ENCODE results near the gene PSMA6. TPM values are rescaled to one million over a fixed set of nuclear protein-coding genes. Genes with fewer than 3 reads are reported as not detected.

The PSMA6 gene
- total RNA-seq, 4 donors from 2014 or later: 70.5 to 143 (median 112) TPM

DNA sequence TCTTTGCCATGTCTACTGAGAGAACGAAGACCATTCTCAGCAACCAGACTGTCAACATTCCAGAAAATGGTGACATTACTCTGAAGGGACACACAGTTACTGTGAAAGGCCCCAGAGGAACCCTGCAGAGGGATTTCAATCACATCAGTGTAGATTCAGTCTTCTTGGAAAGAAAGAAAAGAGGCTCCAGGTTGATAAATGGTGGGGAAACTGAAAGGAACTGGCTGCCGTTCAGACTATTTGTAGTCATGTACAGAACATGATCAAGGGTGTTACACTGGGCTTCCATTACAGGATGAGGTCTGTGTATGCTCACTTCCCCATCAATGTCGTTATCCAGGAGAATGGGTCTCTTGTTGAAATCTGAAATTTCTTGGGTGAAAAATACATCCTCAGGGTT lies 29.7 kb upstream of the PSMA6 start:
- WGBS: 91% methylated on average over 3 of the region's 3 CpGs
- TF ChIP-seq POLR2AphosphoS5 (IDR thresholded peaks at IDR 0.05) (no peak), POLR2A (IDR thresholded peaks at IDR 0.05; ENCODE audit: low read depth) (no peak), EP300 (IDR thresholded peaks at IDR 0.05) (no peak)
- TF ChIP-seq, protein P1, sequence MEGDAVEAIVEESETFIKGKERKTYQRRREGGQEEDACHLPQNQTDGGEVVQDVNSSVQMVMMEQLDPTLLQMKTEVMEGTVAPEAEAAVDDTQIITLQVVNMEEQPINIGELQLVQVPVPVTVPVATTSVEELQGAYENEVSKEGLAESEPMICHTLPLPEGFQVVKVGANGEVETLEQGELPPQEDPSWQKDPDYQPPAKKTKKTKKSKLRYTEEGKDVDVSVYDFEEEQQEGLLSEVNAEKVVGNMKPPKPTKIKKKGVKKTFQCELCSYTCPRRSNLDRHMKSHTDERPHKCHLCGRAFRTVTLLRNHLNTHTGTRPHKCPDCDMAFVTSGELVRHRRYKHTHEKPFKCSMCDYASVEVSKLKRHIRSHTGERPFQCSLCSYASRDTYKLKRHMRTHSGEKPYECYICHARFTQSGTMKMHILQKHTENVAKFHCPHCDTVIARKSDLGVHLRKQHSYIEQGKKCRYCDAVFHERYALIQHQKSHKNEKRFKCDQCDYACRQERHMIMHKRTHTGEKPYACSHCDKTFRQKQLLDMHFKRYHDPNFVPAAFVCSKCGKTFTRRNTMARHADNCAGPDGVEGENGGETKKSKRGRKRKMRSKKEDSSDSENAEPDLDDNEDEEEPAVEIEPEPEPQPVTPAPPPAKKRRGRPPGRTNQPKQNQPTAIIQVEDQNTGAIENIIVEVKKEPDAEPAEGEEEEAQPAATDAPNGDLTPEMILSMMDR (IDR thresholded peaks at IDR 0.05): no peak
- intact Hi-C loops (cut with DNase I): no loop called here

GRCh38 chr14:35268946-35269345 lies 23.2 kb upstream of the PSMA6 start:
- H3K4me3 ChIP-seq: no peak overlapping the region
- no peak for TF ChIP-seq POLR2A (IDR thresholded peaks at IDR 0.05; ENCODE audit: low read depth)
- no peak for TF ChIP-seq EP300 (IDR thresholded peaks at IDR 0.05)
- TF ChIP-seq, protein P1 (IDR thresholded peaks at IDR 0.05): no peak
- TF ChIP-seq POLR2AphosphoS5 (IDR thresholded peaks at IDR 0.05): no peak
- DNase-seq (ENCODE audit: extremely low spot score): no peak
- H3K9me3 ChIP-seq: no peaks in the 10 kb centered on the region
- no peak overlapping the region for H3K27ac ChIP-seq (replicated peaks in 1 of 4)
- H3K36me3 ChIP-seq: peaks cover 0 to 42% (median 13%) of the 10 kb centered on the region in 4 donors
- no peaks in the 10 kb centered on the region for H3K4me1 ChIP-seq
- no peaks in the 10 kb centered on the region for H3K27me3 ChIP-seq
- intact Hi-C loops (cut with DNase I): no loop called here

More for the DNA sequence above, 29.7 kb upstream of the PSMA6 start:
- H3K4me1 ChIP-seq: no peaks in the 10 kb centered on the region
- no peak for DNase-seq (ENCODE audit: extremely low spot score)
- H3K36me3 ChIP-seq: peaks cover 0 to 14% (median 0%) of the 10 kb centered on the region in 4 donors
- H3K9me3 ChIP-seq: no peaks in the 10 kb centered on the region
- no peak overlapping the region for H3K4me3 ChIP-seq
- no peak overlapping the region for H3K27ac ChIP-seq (replicated peaks in 1 of 4)
- H3K27me3 ChIP-seq: no peaks in the 10 kb centered on the region

- no peaks in the 10 kb centered on the region for H3K9me3 ChIP-seq
- H3K27me3 ChIP-seq: no peaks in the 10 kb centered on the region
- H3K36me3 ChIP-seq: peaks cover 0 to 43% (median 20%) of the 10 kb centered on the region in 4 donors
- intact Hi-C loops (cut with DNase I): no loop called here
- no peaks in the 10 kb centered on the region for H3K4me1 ChIP-seq
- no peak for DNase-seq (ENCODE audit: extremely low spot score)
- H3K4me3 ChIP-seq: no peak overlapping the region
- 98% methylated on average over 2 of the region's 2 CpGs for WGBS
- H3K27ac ChIP-seq (replicated peaks in 1 of 4): no peak overlapping the region
- TF ChIP-seq POLR2A (IDR thresholded peaks at IDR 0.05; ENCODE audit: low read depth): no peak
- TF ChIP-seq, protein P1 (IDR thresholded peaks at IDR 0.05): no peak
- no peak for TF ChIP-seq POLR2AphosphoS5 (IDR thresholded peaks at IDR 0.05)
- no peak for TF ChIP-seq EP300 (IDR thresholded peaks at IDR 0.05)
Measured at GRCh38 chr14:35274805-35275204, 17.4 kb upstream of the PSMA6 start.

DNA sequence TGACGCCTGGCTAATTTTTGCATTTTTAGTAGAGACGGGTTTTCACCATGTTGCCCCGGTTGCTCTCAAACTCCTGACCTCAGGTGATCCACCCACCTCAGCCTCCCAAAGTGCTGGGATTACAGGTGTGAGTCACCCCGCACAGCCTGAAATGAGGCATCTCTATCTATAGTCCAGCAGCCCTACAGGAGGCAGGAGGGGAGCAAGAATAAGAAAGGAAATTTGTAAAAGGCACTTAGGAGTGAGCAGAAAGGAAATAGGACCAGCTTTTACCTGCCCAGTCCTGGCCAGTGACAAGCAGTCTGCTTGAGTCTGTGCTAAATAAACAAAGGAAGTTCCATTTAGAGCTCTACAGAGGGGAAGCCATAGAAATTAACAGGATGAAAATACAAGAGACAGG lies 15.0 kb upstream of the PSMA6 start:
- H3K9me3 ChIP-seq: no peaks in the 10 kb centered on the region
- intact Hi-C loops (cut with DNase I): no loop called here

DNA sequence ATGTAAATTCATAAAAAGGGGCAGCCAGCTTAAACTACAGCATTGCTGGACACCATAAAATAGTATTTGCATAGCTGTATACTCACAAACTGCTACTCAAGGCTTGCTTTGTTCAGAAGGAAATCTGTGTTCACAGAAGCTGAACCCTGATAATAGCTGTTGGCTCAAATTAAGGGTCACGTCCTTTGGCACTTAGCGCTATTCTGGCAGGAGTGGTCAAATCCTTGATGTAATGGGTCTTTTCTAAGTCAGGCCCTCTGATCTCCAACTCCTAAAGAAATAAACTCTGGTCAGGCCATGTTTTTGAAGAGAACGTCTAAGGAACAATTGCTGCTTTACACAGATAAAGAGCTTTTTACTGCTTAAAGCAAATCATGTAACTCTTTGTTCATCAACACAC lies 12.8 kb upstream of the PSMA6 start:
- Histone ChIP-seq H3K4me1 (no peaks in the 10 kb centered on the region), H3K4me3 (no peak overlapping the region), H3K27ac (replicated peaks in 1 of 4) (no peak overlapping the region), H3K36me3 (peaks cover 0 to 11% (median 5%) of the 10 kb centered on the region in 4 donors), H3K27me3 (no peaks in the 10 kb centered on the region), H3K9me3 (no peaks in the 10 kb centered on the region)
- no peak for DNase-seq (ENCODE audit: extremely low spot score)
- intact Hi-C loops (cut with DNase I): no loop called here
- 73% methylated on average over 3 of the region's 3 CpGs for WGBS
- TF ChIP-seq EP300 (IDR thresholded peaks at IDR 0.05): no peak

More for the DNA sequence above, 15.0 kb upstream of the PSMA6 start:
- Histone ChIP-seq H3K36me3 (peaks cover 0 to 26% (median 10%) of the 10 kb centered on the region in 4 donors), H3K4me1 (no peaks in the 10 kb centered on the region), H3K27me3 (no peaks in the 10 kb centered on the region), H3K27ac (replicated peaks in 1 of 4) (no peak overlapping the region), H3K4me3 (no peak overlapping the region)
- TF ChIP-seq POLR2AphosphoS5 (IDR thresholded peaks at IDR 0.05): no peak
- no peak for TF ChIP-seq POLR2A (IDR thresholded peaks at IDR 0.05; ENCODE audit: low read depth)
- no peak for TF ChIP-seq EP300 (IDR thresholded peaks at IDR 0.05)
- 96% methylated on average over 4 of the region's 4 CpGs for WGBS
- no peak for DNase-seq (ENCODE audit: extremely low spot score)

DNA sequence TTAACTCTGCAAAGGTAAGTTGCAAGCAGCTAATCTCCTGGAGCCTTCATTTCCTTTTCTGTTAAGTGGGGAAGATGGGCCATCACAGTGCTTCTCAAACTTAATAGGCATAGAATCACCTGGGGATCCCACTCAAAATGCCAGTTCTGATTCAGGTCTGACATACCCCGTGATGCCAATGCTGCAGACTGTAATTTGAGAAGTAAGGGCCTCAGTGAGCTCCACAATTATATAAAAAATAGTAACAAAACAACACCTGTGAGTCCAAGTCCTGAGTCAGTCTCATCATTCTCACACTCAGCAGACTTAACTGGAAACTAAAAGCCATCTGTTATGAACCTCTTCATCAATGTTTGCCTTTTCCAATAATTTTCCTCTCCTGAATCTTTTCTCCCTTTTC lies 10.8 kb upstream of the PSMA6 start:
- H3K4me3 ChIP-seq: no peak overlapping the region
- TF ChIP-seq POLR2A (IDR thresholded peaks at IDR 0.05; ENCODE audit: low read depth): no peak
- no peak for TF ChIP-seq POLR2AphosphoS5 (IDR thresholded peaks at IDR 0.05)
- TF ChIP-seq EP300 (IDR thresholded peaks at IDR 0.05): no peak
- TF ChIP-seq, protein P1 (IDR thresholded peaks at IDR 0.05): no peak
- H3K36me3 ChIP-seq: peaks cover 0 to 1% (median 0%) of the 10 kb centered on the region in 4 donors
- no peaks in the 10 kb centered on the region for H3K4me1 ChIP-seq
- no peaks in the 10 kb centered on the region for H3K9me3 ChIP-seq
- 94% methylated on average over 1 of the region's 1 CpG for WGBS
- H3K27me3 ChIP-seq: no peaks in the 10 kb centered on the region
- H3K27ac ChIP-seq (replicated peaks in 1 of 4): no peak overlapping the region
- intact Hi-C loops (cut with DNase I): no loop called here
- DNase-seq (ENCODE audit: extremely low spot score): no peak

Data from esophagus muscularis mucosa (tissue), 4 donors.